Neural cell (in vitro differentiated cells): ENCODE results near the gene ALB.

Experiments
- CTCF ChIP-seq: fragments of 450-650 bp; IDR thresholded peaks from 2 replicates; pipeline ENCODE4 v1.5.1; 2014; ENCODE audit warnings: antibody characterized with exemption, mild to moderate bottlenecking, moderate library complexity; ENCODE audit not compliant: poor library complexity, severe bottlenecking
- EP300 ChIP-seq: fragments of 450-650 bp; conservative IDR thresholded peaks from 2 replicates; pipeline ENCODE4 v1.6.1; 2014; ENCODE audit warnings: antibody characterized with exemption, mild to moderate bottlenecking, moderate library complexity; ENCODE audit not compliant: poor library complexity, severe bottlenecking
- EZH2 ChIP-seq: fragments of 200-600, 300-800 bp; shearing (Covaris generic), sonication (generic); IDR thresholded peaks from 2 replicates; pipeline ENCODE4 v1.6.1; 2014; ENCODE audit warnings: antibody characterized with exemption, low read length, borderline replicate concordance, mild to moderate bottlenecking; ENCODE audit not compliant: insufficient read depth, poor library complexity, severe bottlenecking
- POLR2AphosphoS5 ChIP-seq: IDR thresholded peaks from 2 replicates; pipeline ENCODE4 v1.6.1; 2012
- SMC3 ChIP-seq: fragments of 450-650 bp; conservative IDR thresholded peaks from 2 replicates; pipeline ENCODE4 v1.6.1; 2014; ENCODE audit warnings: antibody characterized with exemption, mild to moderate bottlenecking, moderate library complexity; ENCODE audit not compliant: poor library complexity
- TF ChIP-seq, protein P1 (sequence below): IDR thresholded peaks from 2 replicates; pipeline ENCODE4 v1.6.1; 2012; ENCODE audit warnings: borderline replicate concordance

- no peak for TF ChIP-seq CTCF
- no peak for TF ChIP-seq EZH2
- TF ChIP-seq, protein P1, sequence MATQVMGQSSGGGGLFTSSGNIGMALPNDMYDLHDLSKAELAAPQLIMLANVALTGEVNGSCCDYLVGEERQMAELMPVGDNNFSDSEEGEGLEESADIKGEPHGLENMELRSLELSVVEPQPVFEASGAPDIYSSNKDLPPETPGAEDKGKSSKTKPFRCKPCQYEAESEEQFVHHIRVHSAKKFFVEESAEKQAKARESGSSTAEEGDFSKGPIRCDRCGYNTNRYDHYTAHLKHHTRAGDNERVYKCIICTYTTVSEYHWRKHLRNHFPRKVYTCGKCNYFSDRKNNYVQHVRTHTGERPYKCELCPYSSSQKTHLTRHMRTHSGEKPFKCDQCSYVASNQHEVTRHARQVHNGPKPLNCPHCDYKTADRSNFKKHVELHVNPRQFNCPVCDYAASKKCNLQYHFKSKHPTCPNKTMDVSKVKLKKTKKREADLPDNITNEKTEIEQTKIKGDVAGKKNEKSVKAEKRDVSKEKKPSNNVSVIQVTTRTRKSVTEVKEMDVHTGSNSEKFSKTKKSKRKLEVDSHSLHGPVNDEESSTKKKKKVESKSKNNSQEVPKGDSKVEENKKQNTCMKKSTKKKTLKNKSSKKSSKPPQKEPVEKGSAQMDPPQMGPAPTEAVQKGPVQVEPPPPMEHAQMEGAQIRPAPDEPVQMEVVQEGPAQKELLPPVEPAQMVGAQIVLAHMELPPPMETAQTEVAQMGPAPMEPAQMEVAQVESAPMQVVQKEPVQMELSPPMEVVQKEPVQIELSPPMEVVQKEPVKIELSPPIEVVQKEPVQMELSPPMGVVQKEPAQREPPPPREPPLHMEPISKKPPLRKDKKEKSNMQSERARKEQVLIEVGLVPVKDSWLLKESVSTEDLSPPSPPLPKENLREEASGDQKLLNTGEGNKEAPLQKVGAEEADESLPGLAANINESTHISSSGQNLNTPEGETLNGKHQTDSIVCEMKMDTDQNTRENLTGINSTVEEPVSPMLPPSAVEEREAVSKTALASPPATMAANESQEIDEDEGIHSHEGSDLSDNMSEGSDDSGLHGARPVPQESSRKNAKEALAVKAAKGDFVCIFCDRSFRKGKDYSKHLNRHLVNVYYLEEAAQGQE: no peak
- no peak for TF ChIP-seq SMC3
- no peak for TF ChIP-seq POLR2AphosphoS5
- TF ChIP-seq EP300: no peak
Observed at GRCh38 chr4:73426666-73427065, 22.6 kb downstream of the ALB start.
